HG03108 (cell line): Measurements from ENCODE around the gene ELMOD1.

Experiments
- ATAC-seq: cut with Tn5 transposase; IDR thresholded peaks from one replicate; pipeline ENCODE4 v1.9.1; 2021; ENCODE audit warnings: moderate library complexity; ENCODE audit not compliant: unreplicated experiment

Gene ELMOD1

GRCh38 chr11:107631931-107632330 lies 41.0 kb downstream of the ELMOD1 start:
- ATAC-seq, result no peak

GRCh38 chr11:107646783-107647182 lies 55.8 kb downstream of the ELMOD1 start:
- ATAC-seq, result no peak

GRCh38 chr11:107648242-107648641 lies 57.3 kb downstream of the ELMOD1 start:
- ATAC-seq, result no peak

- ATAC-seq, result no peak
Observed at GRCh38 chr11:107651672-107652071, 60.7 kb downstream of the ELMOD1 start.

GRCh38 chr11:107653076-107653475 lies 62.1 kb downstream of the ELMOD1 start:
- ATAC-seq, result no peak

GRCh38 chr11:107655602-107656001 lies 64.7 kb downstream of the ELMOD1 start:
- no peak for ATAC-seq

- no peak for ATAC-seq
Observed at GRCh38 chr11:107659310-107659709, 68.4 kb downstream of the ELMOD1 start.

- ATAC-seq, result no peak
Observed at GRCh38 chr11:107660066-107660465, 69.1 kb downstream of the ELMOD1 start.

- ATAC-seq, result no peak
Observed at GRCh38 chr11:107661656-107662055, 70.7 kb downstream of the ELMOD1 start.

- no peak for ATAC-seq
Observed at GRCh38 chr11:107665018-107665417, 74.1 kb downstream of the ELMOD1 start.

- ATAC-seq, result no peak
Observed at GRCh38 chr11:107666911-107667613, 76.1 kb downstream of the ELMOD1 start.

GRCh38 chr11:107669191-107669740 lies 78.3 kb downstream of the ELMOD1 start:
- no peak for ATAC-seq

- no peak for ATAC-seq
Observed at GRCh38 chr11:107669893-107670601, 79.1 kb downstream of the ELMOD1 start.

GRCh38 chr11:107675902-107676301 lies 85.0 kb downstream of the ELMOD1 start:
- no peak for ATAC-seq

- no peak for ATAC-seq
Observed at GRCh38 chr11:107676336-107677057, 85.5 kb downstream of the ELMOD1 start.

- ATAC-seq, result no peak
Observed at GRCh38 chr11:107677924-107678631, 87.1 kb downstream of the ELMOD1 start.

GRCh38 chr11:107678632-107678971 lies 87.7 kb downstream of the ELMOD1 start:
- ATAC-seq, result no peak

GRCh38 chr11:107679255-107680024 lies 88.5 kb downstream of the ELMOD1 start:
- no peak for ATAC-seq

GRCh38 chr11:107682171-107682570 lies 91.2 kb downstream of the ELMOD1 start:
- ATAC-seq, result no peak

- ATAC-seq, result no peak
Observed at GRCh38 chr11:107682572-107682971, 91.6 kb downstream of the ELMOD1 start.
